GM19395 (cell line): ENCODE data around the gene SCO2.

ENCODE experiments used
- ATAC-seq: cut with Tn5 transposase; IDR thresholded peaks from one replicate; pipeline ENCODE4 v1.9.1; 2021; ENCODE audit warnings: mild to moderate bottlenecking, moderate library complexity; ENCODE audit not compliant: unreplicated experiment

SCO2 gene

GRCh38 chr22:50532824-50533796 lies 7.7 kb upstream of the SCO2 start:
- ATAC-seq = no peak

GRCh38 chr22:50531962-50532674 lies 6.7 kb upstream of the SCO2 start:
- no peak for ATAC-seq

DNA sequence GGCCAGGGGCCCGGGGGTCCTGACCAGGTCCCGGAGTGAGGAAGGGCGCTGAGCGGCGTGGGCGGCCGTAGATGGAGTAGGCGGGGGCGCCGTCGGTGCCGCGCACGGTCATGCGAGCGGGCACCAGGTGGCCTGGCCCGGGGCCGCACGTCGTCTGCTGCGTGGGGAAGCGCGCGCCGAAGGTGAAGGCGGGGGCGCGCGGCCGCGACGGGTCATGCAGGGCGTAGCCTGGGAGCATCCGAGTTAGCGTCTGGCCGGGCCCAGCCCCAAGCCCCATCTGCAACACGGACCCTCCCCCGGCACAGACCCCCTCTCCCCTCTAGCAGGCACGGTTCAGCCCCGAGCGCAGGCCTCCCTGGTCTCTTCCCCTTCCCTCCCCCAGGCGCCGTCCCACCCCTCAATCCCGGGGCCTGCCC lies 6.2 kb upstream of the SCO2 start:
- no peak for ATAC-seq

GRCh38 chr22:50530877-50531545 lies 5.6 kb upstream of the SCO2 start:
- ATAC-seq = no peak

DNA sequence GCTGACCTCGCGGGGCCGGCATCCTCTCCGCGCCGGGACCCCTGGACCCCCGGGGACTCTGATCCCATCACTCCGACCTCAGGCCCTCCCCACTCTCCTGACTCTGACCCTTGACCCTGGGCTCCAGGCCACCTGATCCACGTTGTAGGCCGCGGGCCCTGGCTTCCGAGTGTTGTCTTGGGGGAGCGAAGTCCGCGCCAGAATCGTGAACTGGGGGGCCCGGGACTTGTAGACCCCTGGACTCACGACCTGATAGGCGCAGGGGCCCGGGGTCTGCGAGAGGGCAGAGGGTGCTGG lies 5.1 kb upstream of the SCO2 start:
- ATAC-seq = no peak

GRCh38 chr22:50529897-50530579 lies 4.6 kb upstream of the SCO2 start, which contains the start of gene TYMP:
Gene TYMP, minus strand, starts transcription at chr22:50530012. Its CDS starts 303 bp downstream, at chr22:50529709.
- ATAC-seq = no peak

DNA sequence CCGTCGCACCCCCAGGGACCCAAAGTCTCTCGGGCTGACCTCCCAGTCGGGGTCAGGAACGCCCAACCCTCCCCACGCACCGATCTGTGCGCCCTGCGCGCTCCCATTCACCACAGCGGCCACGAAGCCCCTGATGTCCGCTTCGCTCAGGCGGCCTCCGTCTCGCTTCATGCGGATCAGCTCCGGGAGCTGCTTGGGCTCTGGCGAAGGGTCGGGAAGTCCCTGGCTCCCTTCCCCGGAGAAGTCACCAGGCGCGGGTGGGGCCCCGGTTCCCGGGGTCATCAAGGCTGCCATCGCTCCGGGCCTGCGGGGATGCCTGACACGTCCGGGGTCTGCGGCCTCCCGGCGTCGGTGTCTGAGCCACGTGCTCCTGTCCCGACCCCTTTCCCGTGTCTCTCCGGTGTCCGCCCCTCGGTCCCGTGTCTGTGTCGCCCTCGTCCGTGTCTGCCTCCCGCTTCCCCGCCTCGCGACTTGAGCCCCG lies 4.1 kb upstream of the SCO2 start:
- no peak for ATAC-seq

- no peak for ATAC-seq
Observed at GRCh38 chr22:50528682-50529415, 3.5 kb upstream of the SCO2 start.

GRCh38 chr22:50527921-50528681 lies 2.7 kb upstream of the SCO2 start:
- no peak for ATAC-seq

- ATAC-seq = no peak
Observed at GRCh38 chr22:50526834-50527801, 1.7 kb upstream of the SCO2 start.

- peak; percentile 40 for ATAC-seq
Observed at GRCh38 chr22:50526108-50526833, 873 bp upstream of the SCO2 start.

DNA sequence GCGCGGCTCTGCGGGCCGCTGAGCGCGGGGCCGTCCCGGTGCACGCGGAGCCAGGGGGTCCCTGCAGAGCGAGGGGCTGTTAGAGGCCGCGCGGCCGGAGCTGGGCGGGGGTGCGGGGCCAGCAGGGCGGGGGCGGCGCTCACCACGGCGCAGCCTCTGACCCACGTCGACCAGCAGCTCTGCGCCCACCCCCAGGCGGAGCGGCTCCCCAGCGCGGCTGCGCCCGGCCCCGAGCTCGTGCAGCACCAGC lies 385 bp upstream of the SCO2 start:
- peak; percentile 9 for ATAC-seq

- no peak for ATAC-seq
Observed at GRCh38 chr22:50524676-50525103, 708 bp downstream of the SCO2 start.

- ATAC-seq = no peak
Observed at GRCh38 chr22:50523806-50524675, 1.4 kb downstream of the SCO2 start.

- ATAC-seq = no peak
Observed at GRCh38 chr22:50523458-50523805, 2.0 kb downstream of the SCO2 start.

DNA sequence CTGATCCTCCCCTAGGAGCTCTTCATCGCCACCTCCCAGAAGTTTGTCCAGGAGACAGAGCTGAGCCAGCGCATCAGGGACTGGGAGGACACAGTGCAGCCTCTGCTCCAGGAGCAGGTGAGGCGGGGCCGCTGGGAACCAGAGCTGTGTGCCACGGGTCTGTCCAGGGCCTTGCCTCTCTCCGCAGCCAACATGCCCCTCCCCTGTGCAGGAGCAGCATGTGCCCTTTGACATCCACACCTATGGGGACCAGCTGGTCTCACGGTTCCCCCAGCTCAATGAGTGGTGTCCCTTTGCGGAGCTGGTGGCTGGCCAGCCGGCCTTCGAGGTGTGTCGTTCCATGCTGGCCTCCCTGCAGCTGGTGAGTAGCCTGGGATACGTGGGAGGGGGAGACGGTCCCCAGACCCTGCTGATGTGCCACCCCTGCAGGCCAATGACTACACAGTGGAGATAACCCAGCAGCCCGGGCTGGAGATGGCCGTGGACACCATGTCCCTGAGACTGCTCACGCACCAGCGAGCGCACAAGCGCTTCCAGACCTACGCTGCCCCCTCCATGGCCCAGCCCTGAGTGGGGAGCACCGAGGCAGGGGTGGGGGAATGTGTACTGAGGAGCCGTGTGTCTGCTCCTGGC lies 2.5 kb downstream of the SCO2 start:
- ATAC-seq = no peak
